Naive thymus-derived CD8-positive, alpha-beta T cell (primary cell): ENCODE data around the gene PLXNA1. TPM values are rescaled to one million over a fixed set of nuclear protein-coding genes. Genes with fewer than 3 reads are reported as not detected.

Source experiments
- ATAC-seq, 2 donors: fragments of 150-1000 bp; cut with Tn5 transposase in 1 of 2; sonication (Bioruptor Pico), chemical (Tn5 transposase) in 1 of 2; 1 replicate in 1 of 2; 2 replicates in 1 of 2; pipeline ENCODE4 v1.10.0; 2021; ENCODE audit warnings: mild to moderate bottlenecking in 2 of 2, moderate library complexity in 2 of 2
- POLR2A ChIA-PET: fragments of 350-600 bp; sonication (Branson Sonifier 250); formaldehyde crosslinking; loops from one replicate; lab custom pipeline; 2021; ENCODE audit warnings: antibody characterized with exemption; lab: Charles Lee
- DNase-seq, 10 donors: peaks; one replicate each; pipeline versions ENCODE4 v3.0.0 to v3.0.0-alpha.2; 2020 to 2022
- H3K27ac Mint-ChIP-seq, 10 donors: one replicate each; pipeline ENCODE4 v1.8.0; 2020 to 2022; ENCODE audit warnings: mild to moderate bottlenecking in 10 of 10, mixed read lengths in 10 of 10, moderate library complexity in 4 of 10, inconsistent platforms in 1 of 10
- H3K27me3 Mint-ChIP-seq, 5 donors: one replicate each; pipeline ENCODE4 v1.8.0; 2021 to 2022; ENCODE audit warnings: mixed read lengths in 5 of 5
- H3K36me3 Mint-ChIP-seq, 3 donors: one replicate each; pipeline ENCODE4 v1.8.0; 2020 to 2022; ENCODE audit warnings: mixed read lengths in 3 of 3, mild to moderate bottlenecking in 2 of 3, inconsistent platforms in 1 of 3
- H3K4me1 Mint-ChIP-seq, 4 donors: one replicate each; pipeline ENCODE4 v1.8.0; 2021 to 2022; ENCODE audit warnings: mixed read lengths in 4 of 4
- H3K4me3 Mint-ChIP-seq, 10 donors: one replicate each; pipeline ENCODE4 v1.8.0; 2020 to 2022; ENCODE audit warnings: mild to moderate bottlenecking in 10 of 10, mixed read lengths in 10 of 10, moderate library complexity in 6 of 10, inconsistent platforms in 1 of 10
- H3K9me3 Mint-ChIP-seq, 9 donors: one replicate each; pipeline ENCODE4 v1.8.0; 2020 to 2022; ENCODE audit warnings: mixed read lengths in 9 of 9, mild to moderate bottlenecking in 3 of 9, inconsistent platforms in 1 of 9, moderate library complexity in 1 of 9
- polyA plus RNA-seq, 3 donors: library from polyadenylated mRNA; unstranded; fragments of 300-500 nt; fragmentation: Illumina TruSeq; gene quantifications; one replicate each; pipeline ENCODE4 v1.2.3, GENCODE V29; 2021
- total RNA-seq, 8 experiments: library from RNA in 2 of 8; stranded (reverse) in 2 of 8; gene quantifications; one replicate each; pipeline ENCODE4 v1.2.3 and lab custom pipeline; 2021 to 2026

PLXNA1 gene
- total and polyA plus RNA-seq, 5 experiments from 2014 or later, result 0.20 to 15.8 (median 0.59) TPM

DNA sequence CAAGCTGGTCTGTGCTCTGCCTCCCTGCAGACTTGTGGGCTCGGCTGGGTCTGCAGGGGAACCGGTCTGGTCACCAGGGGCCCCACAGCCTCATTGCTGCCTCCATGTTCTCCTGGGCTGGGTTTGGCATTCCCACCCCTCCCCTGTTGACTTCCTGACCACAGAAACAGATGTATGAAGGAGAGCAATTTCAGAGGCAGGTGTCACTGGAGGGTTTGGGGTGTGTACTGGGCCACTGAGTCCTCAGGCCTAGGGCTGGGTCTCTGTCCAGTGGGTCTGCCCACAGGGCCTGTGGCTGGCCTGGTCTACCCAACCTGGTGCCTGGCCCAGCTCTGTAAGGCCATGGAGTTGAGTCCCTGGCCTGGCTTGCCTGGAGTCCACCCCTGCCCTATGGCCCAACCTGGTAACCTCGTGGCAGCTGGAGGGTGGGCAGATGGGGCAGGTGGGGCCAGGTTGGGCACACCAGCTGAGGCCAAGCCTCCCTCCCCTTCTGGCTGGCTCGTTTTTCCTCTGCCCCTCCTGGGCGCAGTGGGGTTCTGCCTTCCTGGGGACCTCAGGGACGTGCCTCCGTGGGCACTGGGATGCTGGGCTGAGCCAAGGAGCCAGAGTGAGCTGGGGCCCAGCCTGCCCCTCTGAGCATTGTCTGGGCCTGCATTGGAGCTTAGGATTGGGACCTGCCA, 20.8 kb downstream of the PLXNA1 start:
- H3K4me1 Mint-ChIP-seq, result peaks cover 0 to 2% (median under 1%) of the 10 kb centered on the region in 4 donors
- H3K27me3 Mint-ChIP-seq, result no peaks in the 10 kb centered on the region
- H3K36me3 Mint-ChIP-seq, result no peaks in the 10 kb centered on the region
- POLR2A ChIA-PET, result no interaction called here
- H3K9me3 Mint-ChIP-seq, result no peaks in the 10 kb centered on the region
- no peak overlapping the region for H3K4me3 Mint-ChIP-seq
- peak overlapping the region in 1 of 10 donors; percentile 71 for H3K27ac Mint-ChIP-seq
- DNase-seq, result no peak
- no peak for ATAC-seq

DNA sequence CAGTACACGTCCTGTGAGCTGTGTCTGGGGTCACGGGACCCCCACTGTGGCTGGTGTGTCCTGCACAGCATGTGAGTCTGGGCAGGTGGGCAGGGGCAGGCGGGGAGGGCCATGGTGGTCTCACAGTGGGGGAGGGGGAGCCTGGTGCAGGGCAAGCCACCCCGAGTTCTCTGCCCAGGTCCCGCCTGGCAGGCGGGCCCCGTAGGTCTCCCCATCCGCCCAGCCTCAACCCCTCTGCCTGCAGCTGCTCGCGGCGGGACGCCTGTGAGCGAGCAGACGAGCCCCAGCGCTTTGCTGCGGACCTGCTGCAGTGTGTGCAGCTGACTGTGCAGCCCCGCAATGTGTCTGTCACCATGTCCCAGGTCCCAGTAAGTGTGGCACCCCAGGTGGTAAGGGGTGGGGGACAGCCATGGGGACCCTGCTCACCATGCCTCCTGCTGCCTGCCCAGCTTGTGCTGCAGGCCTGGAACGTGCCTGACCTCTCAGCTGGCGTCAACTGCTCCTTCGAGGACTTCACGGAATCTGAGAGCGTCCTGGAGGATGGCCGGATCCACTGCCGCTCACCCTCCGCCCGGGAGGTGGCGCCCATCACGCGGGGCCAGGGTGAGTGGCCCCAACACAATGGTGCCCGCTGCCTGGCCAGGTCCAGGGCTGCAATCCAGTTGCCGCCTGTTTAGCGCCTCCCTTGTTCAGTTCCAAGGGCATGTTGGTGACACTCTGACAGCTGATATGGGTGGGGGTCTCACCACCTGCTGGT, 21.9 kb downstream of the PLXNA1 start:
- Mint-ChIP-seq H3K9me3 (no peaks in the 10 kb centered on the region), H3K27ac (peak overlapping the region in 1 of 10 donors; percentile 71), H3K4me3 (no peak overlapping the region), H3K27me3 (no peaks in the 10 kb centered on the region), H3K36me3 (no peaks in the 10 kb centered on the region), H3K4me1 (peaks cover 0 to 2% (median under 1%) of the 10 kb centered on the region in 4 donors)
- ATAC-seq (no peak), DNase-seq (no peak)
- POLR2A ChIA-PET, result no interaction called here

DNA sequence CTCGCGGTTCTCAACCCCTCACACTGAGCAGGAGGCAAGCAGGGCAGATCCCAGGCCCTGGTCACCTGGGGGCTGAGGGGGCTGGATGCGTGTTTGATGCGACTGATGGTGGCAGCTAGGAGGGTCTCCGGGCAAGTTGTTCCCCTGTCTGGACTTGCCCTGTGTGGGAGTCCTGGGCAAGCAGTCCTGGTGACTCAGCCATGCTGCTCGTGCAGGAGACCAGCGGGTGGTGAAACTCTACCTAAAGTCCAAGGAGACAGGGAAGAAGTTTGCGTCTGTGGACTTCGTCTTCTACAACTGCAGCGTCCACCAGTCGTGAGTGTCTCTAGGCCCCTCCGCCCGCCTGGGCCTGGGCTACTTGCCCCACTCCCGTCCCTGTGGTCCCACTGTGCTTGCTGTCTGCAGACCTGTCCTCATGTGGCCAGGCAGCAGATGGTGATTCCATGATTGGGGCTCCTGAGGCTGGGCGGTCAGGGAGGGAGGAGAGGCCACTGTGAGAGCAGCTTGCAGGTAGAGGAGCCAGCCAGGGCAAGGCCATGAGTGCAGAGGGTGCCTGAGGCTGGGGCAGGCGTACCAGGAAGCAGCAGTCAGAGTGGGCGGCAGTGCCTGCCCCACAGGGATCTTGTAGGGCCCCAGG, 23.1 kb downstream of the PLXNA1 start:
- H3K9me3 Mint-ChIP-seq, result no peaks in the 10 kb centered on the region
- no peaks in the 10 kb centered on the region for H3K27me3 Mint-ChIP-seq
- no peaks in the 10 kb centered on the region for H3K36me3 Mint-ChIP-seq
- DNase-seq, result no peak
- H3K27ac Mint-ChIP-seq, result peak overlapping the region in 2 of 10 donors; percentile 29 to 33
- POLR2A ChIA-PET, result no interaction called here
- no peak for ATAC-seq
- H3K4me1 Mint-ChIP-seq, result peaks cover 0 to 2% (median under 1%) of the 10 kb centered on the region in 4 donors
- no peak overlapping the region for H3K4me3 Mint-ChIP-seq

DNA sequence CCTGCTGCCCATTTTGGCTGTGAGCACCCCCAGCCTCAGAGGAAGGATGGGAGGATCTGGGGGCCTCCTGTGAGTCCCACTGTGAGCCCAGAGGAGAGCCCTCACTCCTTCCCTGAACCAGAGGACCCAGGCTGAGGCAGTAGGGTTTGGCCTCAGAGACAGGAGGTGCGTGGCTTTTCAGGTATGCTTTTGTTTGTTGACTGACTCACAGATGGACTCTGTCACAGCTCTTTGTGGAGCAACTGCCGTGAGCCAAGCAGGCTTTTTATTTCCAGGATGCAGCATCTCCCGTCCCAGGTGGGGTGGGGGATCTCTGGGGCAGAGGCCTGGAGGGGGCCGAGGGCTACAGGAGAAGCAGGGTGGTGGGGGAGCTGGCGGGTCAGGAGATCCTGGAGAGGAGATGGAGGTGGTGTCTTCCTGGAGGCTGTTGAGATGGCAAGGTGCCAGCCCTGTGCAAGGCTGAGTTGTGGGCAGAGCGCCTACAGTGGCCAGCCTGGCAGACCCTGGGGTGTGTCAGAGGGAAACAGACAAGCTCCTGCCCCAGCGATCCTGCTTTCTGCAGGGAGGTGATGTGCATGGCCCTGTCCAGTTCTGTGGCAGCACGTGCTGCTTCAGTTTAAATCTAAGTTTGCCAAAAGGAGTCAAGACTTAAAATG, 24.0 kb downstream of the PLXNA1 start:
- POLR2A ChIA-PET, result no interaction called here
- no peak overlapping the region for H3K27ac Mint-ChIP-seq
- no peaks in the 10 kb centered on the region for H3K27me3 Mint-ChIP-seq
- no peak for ATAC-seq
- no peak for DNase-seq
- no peaks in the 10 kb centered on the region for H3K36me3 Mint-ChIP-seq
- peaks cover 0 to 2% (median under 1%) of the 10 kb centered on the region in 4 donors for H3K4me1 Mint-ChIP-seq
- H3K9me3 Mint-ChIP-seq, result no peaks in the 10 kb centered on the region
- no peak overlapping the region for H3K4me3 Mint-ChIP-seq

DNA sequence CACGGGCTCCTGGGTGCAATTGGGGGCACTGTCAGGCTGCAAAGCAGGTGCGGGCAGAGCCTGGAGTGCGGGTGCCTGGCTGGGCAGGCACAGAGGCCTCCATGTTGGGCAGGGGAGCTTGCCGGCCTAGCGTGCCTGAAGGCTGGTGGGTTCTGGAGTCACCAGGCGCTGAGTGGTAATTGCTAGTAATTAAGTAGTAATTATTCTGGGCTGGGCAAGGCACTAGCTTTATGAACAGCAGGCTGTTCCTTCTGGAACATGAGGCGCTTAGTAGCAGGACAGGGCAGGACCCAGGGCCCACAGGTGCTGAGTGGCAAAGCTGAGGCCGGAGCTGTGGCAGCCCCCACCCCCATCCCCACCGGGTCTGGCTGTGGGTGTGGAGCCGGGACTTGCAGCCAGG, 25.3 kb downstream of the PLXNA1 start:
- Mint-ChIP-seq H3K9me3 (no peaks in the 10 kb centered on the region), H3K4me3 (no peak overlapping the region), H3K27me3 (no peaks in the 10 kb centered on the region), H3K4me1 (peaks cover 0 to 2% (median 0%) of the 10 kb centered on the region in 4 donors), H3K27ac (no peak overlapping the region), H3K36me3 (no peaks in the 10 kb centered on the region)
- POLR2A ChIA-PET, result no interaction called here
- no peak for DNase-seq
- ATAC-seq, result no peak

DNA sequence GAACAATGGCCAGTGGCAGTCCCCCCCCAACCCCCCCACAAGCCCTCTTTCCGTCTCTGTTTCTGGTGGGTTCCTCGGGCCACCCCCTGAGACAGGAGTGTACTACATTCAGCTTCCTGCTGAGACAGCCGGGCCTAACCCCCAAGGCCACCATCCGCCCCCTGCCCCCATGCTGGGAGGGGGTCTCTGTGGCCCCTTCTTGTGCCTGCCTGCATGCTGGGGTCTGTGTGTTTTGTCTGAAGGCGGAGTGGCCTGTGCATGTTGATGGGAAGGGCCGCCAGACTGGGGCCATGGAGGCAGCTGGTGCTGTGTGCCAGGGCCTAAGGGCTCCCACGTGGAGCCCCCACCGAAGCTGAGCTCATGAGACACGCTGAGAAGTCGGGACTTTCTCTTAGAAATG, 26.6 kb downstream of the PLXNA1 start:
- H3K9me3 Mint-ChIP-seq, result no peaks in the 10 kb centered on the region
- no peaks in the 10 kb centered on the region for H3K27me3 Mint-ChIP-seq
- ATAC-seq (no peak), DNase-seq (no peak)
- H3K27ac Mint-ChIP-seq, result peak overlapping the region in 1 of 10 donors; percentile 40
- peaks cover 0 to 2% (median 0%) of the 10 kb centered on the region in 4 donors for H3K4me1 Mint-ChIP-seq
- POLR2A ChIA-PET, result no interaction called here
- H3K36me3 Mint-ChIP-seq, result no peaks in the 10 kb centered on the region
- no peak overlapping the region for H3K4me3 Mint-ChIP-seq

DNA sequence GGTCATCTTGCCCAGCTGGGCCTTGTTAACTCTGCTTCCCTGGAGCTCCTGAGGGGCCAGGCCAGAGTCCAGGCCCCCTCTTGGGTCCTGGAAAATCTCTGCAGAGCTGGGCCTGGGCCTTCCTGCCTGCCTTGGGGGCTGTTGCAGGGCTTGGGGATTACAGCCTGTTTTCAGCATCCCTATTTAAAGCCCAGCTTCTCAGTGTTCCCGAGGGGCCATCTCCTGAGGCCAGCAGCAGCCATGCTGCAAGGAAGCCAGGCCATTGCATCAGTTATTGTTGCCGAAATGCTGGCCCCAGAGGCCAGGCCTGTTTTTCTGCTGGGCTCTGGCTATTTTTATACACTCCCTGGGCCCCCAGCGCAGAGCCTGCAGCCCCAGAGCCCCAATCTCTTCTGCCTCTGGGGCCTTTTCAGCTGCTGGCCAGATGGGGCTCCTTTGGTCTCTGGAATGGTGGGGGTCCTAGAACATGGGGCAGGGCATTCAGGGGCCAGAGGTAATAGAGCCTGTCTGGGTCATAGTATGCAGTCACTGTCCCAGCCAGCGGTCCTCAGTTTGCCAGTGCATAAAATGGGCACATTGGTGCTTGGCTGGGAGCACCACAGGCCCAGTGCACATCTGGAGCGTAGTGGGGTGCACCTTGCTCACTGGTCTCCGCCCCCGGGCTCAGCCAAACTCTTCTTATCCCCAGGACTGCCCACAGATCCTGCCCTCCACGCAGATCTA, 28.5 kb downstream of the PLXNA1 start:
- Mint-ChIP-seq H3K27me3 (no peaks in the 10 kb centered on the region), H3K4me3 (no peak overlapping the region), H3K36me3 (peaks cover 0 to 6% (median 3%) of the 10 kb centered on the region in 3 donors), H3K27ac (no peak overlapping the region), H3K9me3 (no peaks in the 10 kb centered on the region), H3K4me1 (peaks cover 0 to 2% (median 0%) of the 10 kb centered on the region in 4 donors)
- ATAC-seq (no peak), DNase-seq (no peak)
- POLR2A ChIA-PET, result no interaction called here

DNA sequence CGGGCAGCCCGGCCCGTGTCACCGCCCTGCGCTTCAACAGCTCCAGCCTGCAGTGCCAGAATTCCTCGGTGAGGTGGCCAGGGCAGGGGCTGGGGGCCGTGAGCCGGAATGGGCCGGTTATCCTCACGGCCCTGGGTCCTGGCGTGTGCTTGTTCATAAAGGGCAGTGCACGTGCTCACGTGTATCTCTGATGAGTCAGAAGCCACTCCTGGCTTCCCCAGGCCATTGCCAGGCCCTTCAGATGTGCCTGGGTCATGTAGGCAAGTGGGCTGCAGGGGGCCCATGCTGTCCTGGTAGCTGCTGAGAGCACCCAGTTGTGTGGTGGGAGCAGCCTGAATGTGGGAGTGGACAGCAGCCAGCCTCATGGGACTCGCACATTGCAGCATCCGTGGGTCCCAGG, 29.2 kb downstream of the PLXNA1 start:
- H3K4me1 Mint-ChIP-seq, result no peaks in the 10 kb centered on the region
- ATAC-seq (no peak), DNase-seq (no peak)
- POLR2A ChIA-PET, result no interaction called here
- H3K27me3 Mint-ChIP-seq, result no peaks in the 10 kb centered on the region
- peak overlapping the region in 1 of 10 donors; percentile 43 for H3K27ac Mint-ChIP-seq
- H3K4me3 Mint-ChIP-seq, result no peak overlapping the region
- peaks cover 0 to 6% (median 3%) of the 10 kb centered on the region in 3 donors for H3K36me3 Mint-ChIP-seq
- no peaks in the 10 kb centered on the region for H3K9me3 Mint-ChIP-seq

DNA sequence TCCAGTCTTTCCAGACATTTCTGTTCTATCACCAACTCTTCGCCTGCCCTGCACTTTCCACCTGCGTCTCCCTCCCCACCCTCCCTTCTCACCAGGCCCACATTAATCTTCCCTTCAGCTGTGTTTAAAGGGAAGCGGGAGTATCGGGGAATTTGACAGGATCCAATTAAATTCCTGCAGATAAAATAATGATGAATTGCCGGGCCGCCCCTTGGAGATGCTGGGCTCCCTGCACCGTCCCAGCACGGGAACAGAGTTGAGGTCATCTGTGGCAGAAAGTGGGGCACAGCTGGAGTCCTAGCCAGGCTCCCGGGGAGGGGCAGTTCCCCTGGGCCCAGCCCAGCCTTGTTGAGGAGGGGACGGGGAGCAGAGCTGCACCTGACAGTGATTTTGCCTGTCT, 30.3 kb downstream of the PLXNA1 start:
- Mint-ChIP-seq H3K27ac (no peak overlapping the region), H3K4me1 (no peaks in the 10 kb centered on the region), H3K27me3 (no peaks in the 10 kb centered on the region), H3K4me3 (no peak overlapping the region), H3K36me3 (peaks cover 0 to 10% (median 7%) of the 10 kb centered on the region in 3 donors), H3K9me3 (no peaks in the 10 kb centered on the region)
- POLR2A ChIA-PET, result no interaction called here
- ATAC-seq (no peak), DNase-seq (no peak)

DNA sequence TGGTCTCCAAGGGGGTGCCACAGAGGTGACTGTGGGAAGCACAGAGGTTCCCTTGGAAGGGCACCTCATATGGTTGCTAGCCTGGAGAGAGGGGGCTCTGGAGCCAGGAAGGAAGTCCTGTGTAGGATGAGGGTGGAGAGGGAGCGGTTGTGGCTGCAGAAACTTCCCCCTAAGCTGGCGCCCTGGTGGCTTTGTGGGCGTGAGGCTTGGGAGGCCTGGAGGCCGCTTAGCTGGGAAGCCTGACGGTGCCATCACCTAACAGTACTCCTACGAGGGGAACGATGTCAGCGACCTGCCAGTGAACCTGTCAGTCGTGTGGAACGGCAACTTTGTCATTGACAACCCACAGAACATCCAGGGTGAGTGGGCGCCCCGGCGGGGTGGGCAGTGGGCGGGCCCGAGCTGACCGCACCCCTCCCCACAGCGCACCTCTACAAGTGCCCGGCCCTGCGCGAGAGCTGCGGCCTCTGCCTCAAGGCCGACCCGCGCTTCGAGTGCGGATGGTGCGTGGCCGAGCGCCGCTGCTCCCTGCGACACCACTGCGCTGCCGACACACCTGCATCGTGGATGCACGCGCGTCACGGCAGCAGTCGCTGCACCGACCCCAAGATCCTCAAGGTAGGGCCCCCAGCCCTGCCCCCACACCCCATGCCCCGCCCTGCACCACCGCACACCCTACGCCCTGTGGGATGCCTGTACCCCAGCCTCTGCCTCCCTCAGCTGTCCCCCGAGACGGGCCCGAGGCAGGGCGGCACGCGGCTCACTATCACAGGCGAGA, 31.0 kb downstream of the PLXNA1 start:
- no peaks in the 10 kb centered on the region for H3K4me1 Mint-ChIP-seq
- H3K4me3 Mint-ChIP-seq, result no peak overlapping the region
- no peaks in the 10 kb centered on the region for H3K9me3 Mint-ChIP-seq
- H3K36me3 Mint-ChIP-seq, result peaks cover 0 to 10% (median 7%) of the 10 kb centered on the region in 3 donors
- no peak overlapping the region for H3K27ac Mint-ChIP-seq
- POLR2A ChIA-PET, result no interaction called here
- ATAC-seq (no peak), DNase-seq (no peak)
- H3K27me3 Mint-ChIP-seq, result no peaks in the 10 kb centered on the region

DNA sequence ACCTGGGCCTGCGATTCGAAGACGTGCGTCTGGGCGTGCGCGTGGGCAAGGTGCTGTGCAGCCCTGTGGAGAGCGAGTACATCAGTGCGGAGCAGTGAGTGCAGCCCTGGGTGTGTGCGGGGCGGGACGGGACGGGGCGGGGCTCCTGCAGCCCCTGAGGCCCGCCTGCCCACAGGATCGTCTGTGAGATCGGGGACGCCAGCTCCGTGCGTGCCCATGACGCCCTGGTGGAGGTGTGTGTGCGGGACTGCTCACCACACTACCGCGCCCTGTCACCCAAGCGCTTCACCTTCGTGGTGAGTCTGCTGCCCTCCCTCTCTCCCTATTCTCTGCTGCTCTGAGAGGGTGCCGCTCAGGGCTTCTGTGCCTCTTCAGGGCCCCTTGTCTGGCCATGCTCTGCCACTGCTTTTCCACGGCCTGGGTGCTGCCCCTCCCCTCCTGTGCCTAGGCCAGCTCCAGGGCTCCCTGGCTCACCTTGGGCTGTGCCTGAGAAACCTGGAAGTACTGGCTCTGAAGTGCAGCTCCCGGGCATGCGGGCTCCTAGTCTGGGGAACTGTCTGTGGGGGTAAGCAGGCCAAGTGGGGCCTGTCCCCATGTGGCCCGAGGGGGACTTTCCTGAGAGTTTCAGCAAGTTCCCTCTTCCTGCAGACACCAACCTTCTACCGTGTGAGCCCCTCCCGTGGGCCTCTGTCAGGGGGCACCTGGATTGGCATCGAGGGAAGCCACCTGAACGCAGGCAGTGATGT, 31.8 kb downstream of the PLXNA1 start:
- H3K27me3 Mint-ChIP-seq, result no peaks in the 10 kb centered on the region
- no peaks in the 10 kb centered on the region for H3K9me3 Mint-ChIP-seq
- POLR2A ChIA-PET, result no interaction called here
- H3K27ac Mint-ChIP-seq, result no peak overlapping the region
- no peak overlapping the region for H3K4me3 Mint-ChIP-seq
- DNase-seq, result no peak
- H3K36me3 Mint-ChIP-seq, result peaks cover 0 to 10% (median 7%) of the 10 kb centered on the region in 3 donors
- ATAC-seq, result no peak
- H3K4me1 Mint-ChIP-seq, result no peaks in the 10 kb centered on the region
